SU-DHL-6 (cell line): ENCODE results near the gene AKT3.

Experiments used
- H2AFZ ChIP-seq: fragments of 200-600 bp; sonication (generic); 2 replicates; pipeline ENCODE4 v1.6.1; 2014; ENCODE audit warnings: low read depth, mild to moderate bottlenecking, moderate library complexity, mixed read lengths, antibody characterized with exemption, low read length; ENCODE audit not compliant: severe bottlenecking
- H3F3A ChIP-seq: fragments of 200-600 bp; shearing (Covaris generic); 2 replicates; pipeline ENCODE4 v1.6.0; 2016; ENCODE audit warnings: antibody characterized with exemption, mild to moderate bottlenecking; ENCODE audit not compliant: insufficient read depth
- H3K27ac ChIP-seq: fragments of 200-600 bp; sonication (generic); 2 replicates; pipeline ENCODE4 v1.5.1; 2016; ENCODE audit warnings: low read depth, mild to moderate bottlenecking, low read length, moderate library complexity, mixed read lengths
- H3K27me3 ChIP-seq: fragments of 200-600 bp; sonication (generic), shearing (Covaris generic); 2 replicates; pipeline ENCODE4 v1.6.0; 2014; ENCODE audit warnings: mild to moderate bottlenecking, low read length
- H3K36me3 ChIP-seq: fragments of 200-600 bp; sonication (generic); 2 replicates; pipeline ENCODE4 v1.6.1; 2014; ENCODE audit warnings: mild to moderate bottlenecking, low read length, mixed read lengths
- H3K4me2 ChIP-seq: fragments of 300-600, 200-600 bp; shearing (Covaris generic), sonication (generic); 2 replicates; pipeline ENCODE4 v1.6.0; 2014; ENCODE audit warnings: low read length, low read depth, mild to moderate bottlenecking; ENCODE audit not compliant: poor library complexity, severe bottlenecking
- H3K4me3 ChIP-seq: fragments of 200-600 bp; sonication (generic); 2 replicates; pipeline ENCODE4 v1.5.1; 2014; ENCODE audit warnings: antibody characterized with exemption, low read length, mild to moderate bottlenecking, mixed read lengths; ENCODE audit not compliant: insufficient read depth, poor library complexity, severe bottlenecking
- H3K79me2 ChIP-seq: fragments of 200-600 bp; sonication (generic); 2 replicates; pipeline ENCODE4 v1.6.1; 2014; ENCODE audit warnings: mild to moderate bottlenecking, low read length, moderate library complexity; ENCODE audit not compliant: insufficient read depth
- H3K9ac ChIP-seq: fragments of 200-600 bp; sonication (generic); 2 replicates; pipeline ENCODE4 v1.7.0; 2014; ENCODE audit warnings: mild to moderate bottlenecking, low read length
- H3K9me2 ChIP-seq: fragments of 200-600 bp; sonication (generic); replicated peaks from 2 replicates; pipeline ENCODE4 v1.6.1; 2014; ENCODE audit warnings: low read length; ENCODE audit not compliant: insufficient read depth
- H3K9me3 ChIP-seq: fragments of 200-600 bp; sonication (generic); 2 replicates; pipeline ENCODE4 v1.6.1; 2014; ENCODE audit warnings: low read length, mixed read lengths; ENCODE audit not compliant: insufficient read depth
- H4K20me1 ChIP-seq: fragments of 200-600 bp; sonication (generic); 2 replicates; pipeline ENCODE4 v1.6.1; 2014; ENCODE audit warnings: low read depth, mild to moderate bottlenecking, antibody characterized with exemption, low read length, moderate library complexity, mixed read lengths
- EZH2phosphoT487 ChIP-seq: fragments of 200-600 bp; sonication (generic), shearing (Covaris generic); conservative IDR thresholded peaks from 2 replicates; pipeline ENCODE4 v1.6.1; 2018; ENCODE audit warnings: mild to moderate bottlenecking, antibody characterized with exemption, low read length, moderate library complexity, mixed read lengths
- TF ChIP-seq, protein P1 (sequence below): fragments of 200-600 bp; sonication (generic); IDR thresholded peaks from one replicate; pipeline ENCODE4 v1.5.1; 2017; ENCODE audit warnings: antibody characterized with exemption, mild to moderate bottlenecking, low read length, moderate library complexity; ENCODE audit not compliant: insufficient read depth, poor library complexity, severe bottlenecking

Gene AKT3

GRCh38 chr1:243756529-243756928, 93.5 kb downstream of the AKT3 start:
- no peak overlapping the region for H3K9ac ChIP-seq

DNA sequence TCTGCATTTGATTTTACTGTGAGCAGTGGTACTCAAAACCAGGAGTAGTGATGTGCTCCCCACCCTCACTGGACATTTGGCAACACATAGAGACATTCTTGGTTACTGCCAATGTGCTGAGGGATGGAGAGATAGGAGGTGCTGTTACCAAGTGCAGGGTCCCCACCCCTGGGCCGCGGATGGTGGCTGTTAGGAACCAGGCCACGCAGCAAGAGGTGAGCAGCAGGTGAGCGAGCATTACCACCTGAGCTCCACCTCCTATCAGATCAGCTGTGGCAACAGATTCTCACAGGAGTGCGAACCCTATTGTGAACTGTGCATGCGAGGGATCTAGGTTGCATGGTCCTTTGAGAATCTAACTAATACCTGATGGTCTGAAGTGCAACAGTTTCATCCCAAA, 95.7 kb downstream of the AKT3 start:
- H3K79me2 ChIP-seq, result no peaks in the 10 kb centered on the region
- no peak overlapping the region for H2AFZ ChIP-seq
- H3K27ac ChIP-seq, result no peak overlapping the region
- no peak for TF ChIP-seq EZH2phosphoT487
- TF ChIP-seq, protein P1, sequence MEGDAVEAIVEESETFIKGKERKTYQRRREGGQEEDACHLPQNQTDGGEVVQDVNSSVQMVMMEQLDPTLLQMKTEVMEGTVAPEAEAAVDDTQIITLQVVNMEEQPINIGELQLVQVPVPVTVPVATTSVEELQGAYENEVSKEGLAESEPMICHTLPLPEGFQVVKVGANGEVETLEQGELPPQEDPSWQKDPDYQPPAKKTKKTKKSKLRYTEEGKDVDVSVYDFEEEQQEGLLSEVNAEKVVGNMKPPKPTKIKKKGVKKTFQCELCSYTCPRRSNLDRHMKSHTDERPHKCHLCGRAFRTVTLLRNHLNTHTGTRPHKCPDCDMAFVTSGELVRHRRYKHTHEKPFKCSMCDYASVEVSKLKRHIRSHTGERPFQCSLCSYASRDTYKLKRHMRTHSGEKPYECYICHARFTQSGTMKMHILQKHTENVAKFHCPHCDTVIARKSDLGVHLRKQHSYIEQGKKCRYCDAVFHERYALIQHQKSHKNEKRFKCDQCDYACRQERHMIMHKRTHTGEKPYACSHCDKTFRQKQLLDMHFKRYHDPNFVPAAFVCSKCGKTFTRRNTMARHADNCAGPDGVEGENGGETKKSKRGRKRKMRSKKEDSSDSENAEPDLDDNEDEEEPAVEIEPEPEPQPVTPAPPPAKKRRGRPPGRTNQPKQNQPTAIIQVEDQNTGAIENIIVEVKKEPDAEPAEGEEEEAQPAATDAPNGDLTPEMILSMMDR, result no peak
- H3K4me2 ChIP-seq, result no peak overlapping the region
- H3K4me3 ChIP-seq, result no peak overlapping the region
- no peaks in the 10 kb centered on the region for H4K20me1 ChIP-seq
- H3K36me3 ChIP-seq, result no peaks in the 10 kb centered on the region
- no peaks in the 10 kb centered on the region for H3K27me3 ChIP-seq
- no peaks in the 10 kb centered on the region for H3K9me3 ChIP-seq
- no peaks in the 10 kb centered on the region for H3F3A ChIP-seq
- H3K9ac ChIP-seq, result no peak overlapping the region
- no peaks in the 10 kb centered on the region for H3K9me2 ChIP-seq

More at GRCh38 chr1:243756529-243756928, 93.5 kb downstream of the AKT3 start:
- H2AFZ ChIP-seq, result no peak overlapping the region
- no peak overlapping the region for H3K4me2 ChIP-seq
- no peaks in the 10 kb centered on the region for H3F3A ChIP-seq
- no peaks in the 10 kb centered on the region for H3K79me2 ChIP-seq
- no peaks in the 10 kb centered on the region for H3K9me3 ChIP-seq
- no peak overlapping the region for H3K27ac ChIP-seq
- TF ChIP-seq EZH2phosphoT487, result no peak
- TF ChIP-seq, protein P1, result no peak
- H3K4me3 ChIP-seq, result no peak overlapping the region
- H3K36me3 ChIP-seq, result no peaks in the 10 kb centered on the region
- no peaks in the 10 kb centered on the region for H4K20me1 ChIP-seq
- H3K27me3 ChIP-seq, result no peaks in the 10 kb centered on the region
- no peaks in the 10 kb centered on the region for H3K9me2 ChIP-seq

DNA sequence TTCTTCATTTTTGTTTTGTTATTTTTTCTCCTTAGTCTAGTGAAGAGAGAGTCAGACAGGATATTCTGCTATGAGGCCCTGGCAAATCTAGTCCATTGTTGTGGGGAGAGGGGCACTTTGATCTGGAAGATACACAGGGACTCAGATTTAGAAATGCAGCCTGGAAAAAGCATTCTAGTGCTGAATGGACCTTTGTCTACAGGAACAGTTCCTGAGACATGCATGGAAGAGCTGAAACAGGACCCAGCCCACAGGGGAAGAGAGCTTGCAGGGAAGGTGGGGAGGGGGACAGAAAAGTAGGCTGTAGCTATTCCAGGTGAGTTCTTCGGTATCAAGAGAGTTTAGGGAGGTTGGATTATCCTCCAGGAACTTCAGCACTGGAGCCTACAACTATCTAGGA, 98.5 kb downstream of the AKT3 start:
- H3K9me2 ChIP-seq, result no peaks in the 10 kb centered on the region
- no peak overlapping the region for H3K4me2 ChIP-seq
- H3F3A ChIP-seq, result no peaks in the 10 kb centered on the region
- H2AFZ ChIP-seq, result no peak overlapping the region
- no peaks in the 10 kb centered on the region for H3K27me3 ChIP-seq
- H4K20me1 ChIP-seq, result no peaks in the 10 kb centered on the region
- no peak for TF ChIP-seq EZH2phosphoT487
- TF ChIP-seq, protein P1, result no peak
- H3K27ac ChIP-seq, result no peak overlapping the region
- H3K9ac ChIP-seq, result no peak overlapping the region
- no peaks in the 10 kb centered on the region for H3K36me3 ChIP-seq
- H3K4me3 ChIP-seq, result no peak overlapping the region
- no peaks in the 10 kb centered on the region for H3K9me3 ChIP-seq
- no peaks in the 10 kb centered on the region for H3K79me2 ChIP-seq
